ENCODE data around the gene TCF20. TPM values are rescaled to one million over a fixed set of nuclear protein-coding genes. Genes with fewer than 3 reads are reported as not detected.

Gene TCF20
- total RNA-seq, 4 donors from 2014 or later: 47.6 to 82.4 (median 68.7) TPM

DNA sequence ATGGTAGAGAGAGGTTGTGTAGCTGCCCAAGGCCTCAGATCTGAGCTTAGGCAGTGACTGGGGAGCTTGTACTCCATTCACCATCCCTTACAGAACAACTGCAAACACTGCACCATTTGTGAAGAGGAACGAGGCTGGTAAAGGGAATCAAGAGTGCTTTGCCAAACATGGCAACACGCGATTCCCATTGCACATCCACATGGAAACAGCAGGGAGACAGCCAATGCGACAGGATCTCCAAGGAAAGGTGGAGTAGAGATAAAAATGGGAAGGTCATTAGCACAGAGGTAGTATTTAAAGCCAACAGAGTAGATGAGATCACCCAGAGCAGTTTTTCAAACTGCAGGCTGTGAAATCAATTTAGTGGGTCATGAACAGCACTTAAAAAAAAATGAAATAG, 42.0 kb downstream of the TCF20 start:
- intact Hi-C loops (cut with DNase I): no loop called here
- DNase-seq: no peak
- WGBS, 2 donors: 80 to 91% methylated on average over 4 of the region's 4 CpGs
- no peak overlapping the region for H3K4me3 ChIP-seq (replicated peaks in 1 of 3)
- H3K27me3 ChIP-seq: no peaks in the 10 kb centered on the region
- no peaks in the 10 kb centered on the region for H3K9me3 ChIP-seq
- TF ChIP-seq, protein P1, sequence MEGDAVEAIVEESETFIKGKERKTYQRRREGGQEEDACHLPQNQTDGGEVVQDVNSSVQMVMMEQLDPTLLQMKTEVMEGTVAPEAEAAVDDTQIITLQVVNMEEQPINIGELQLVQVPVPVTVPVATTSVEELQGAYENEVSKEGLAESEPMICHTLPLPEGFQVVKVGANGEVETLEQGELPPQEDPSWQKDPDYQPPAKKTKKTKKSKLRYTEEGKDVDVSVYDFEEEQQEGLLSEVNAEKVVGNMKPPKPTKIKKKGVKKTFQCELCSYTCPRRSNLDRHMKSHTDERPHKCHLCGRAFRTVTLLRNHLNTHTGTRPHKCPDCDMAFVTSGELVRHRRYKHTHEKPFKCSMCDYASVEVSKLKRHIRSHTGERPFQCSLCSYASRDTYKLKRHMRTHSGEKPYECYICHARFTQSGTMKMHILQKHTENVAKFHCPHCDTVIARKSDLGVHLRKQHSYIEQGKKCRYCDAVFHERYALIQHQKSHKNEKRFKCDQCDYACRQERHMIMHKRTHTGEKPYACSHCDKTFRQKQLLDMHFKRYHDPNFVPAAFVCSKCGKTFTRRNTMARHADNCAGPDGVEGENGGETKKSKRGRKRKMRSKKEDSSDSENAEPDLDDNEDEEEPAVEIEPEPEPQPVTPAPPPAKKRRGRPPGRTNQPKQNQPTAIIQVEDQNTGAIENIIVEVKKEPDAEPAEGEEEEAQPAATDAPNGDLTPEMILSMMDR (IDR thresholded peaks at IDR 0.05): no peak
- peaks cover 18 to 36% of the 10 kb centered on the region in 2 donors for H3K4me1 ChIP-seq
- no peak overlapping the region for H3K27ac ChIP-seq
- H3K36me3 ChIP-seq: no peaks in the 10 kb centered on the region

DNA sequence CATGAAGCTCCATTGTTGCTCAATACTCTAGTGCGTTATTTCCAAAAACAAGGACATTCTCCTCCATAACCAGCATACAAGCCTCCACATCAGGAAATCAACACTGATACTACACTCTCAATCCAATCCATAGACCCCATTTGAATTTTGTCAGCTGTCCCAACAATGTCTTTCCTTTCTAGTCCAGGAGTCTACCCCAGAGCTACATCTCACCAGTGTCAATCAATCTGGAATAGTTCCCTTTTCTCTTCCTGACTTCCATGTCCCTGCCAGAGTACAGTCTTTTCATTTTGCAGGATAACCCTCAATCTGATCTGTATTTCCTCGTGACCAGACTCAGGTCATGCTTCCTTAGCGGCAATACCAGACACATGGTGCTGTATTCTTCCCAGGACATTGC, 43.0 kb downstream of the TCF20 start:
- intact Hi-C loops (cut with DNase I): no loop called here
- H3K27me3 ChIP-seq: no peaks in the 10 kb centered on the region
- H3K36me3 ChIP-seq: no peaks in the 10 kb centered on the region
- H3K4me1 ChIP-seq: peaks cover 17 to 36% of the 10 kb centered on the region in 2 donors
- H3K9me3 ChIP-seq: no peaks in the 10 kb centered on the region
- 94% methylated on average over 3 of the region's 3 CpGs for WGBS, 2 donors
- TF ChIP-seq POLR2A (IDR thresholded peaks at IDR 0.05): no peak
- TF ChIP-seq, protein P1 (IDR thresholded peaks at IDR 0.05): no peak
- DNase-seq: no peak
- no peak overlapping the region for H3K4me3 ChIP-seq (replicated peaks in 1 of 3)
- no peak overlapping the region for H3K27ac ChIP-seq

DNA sequence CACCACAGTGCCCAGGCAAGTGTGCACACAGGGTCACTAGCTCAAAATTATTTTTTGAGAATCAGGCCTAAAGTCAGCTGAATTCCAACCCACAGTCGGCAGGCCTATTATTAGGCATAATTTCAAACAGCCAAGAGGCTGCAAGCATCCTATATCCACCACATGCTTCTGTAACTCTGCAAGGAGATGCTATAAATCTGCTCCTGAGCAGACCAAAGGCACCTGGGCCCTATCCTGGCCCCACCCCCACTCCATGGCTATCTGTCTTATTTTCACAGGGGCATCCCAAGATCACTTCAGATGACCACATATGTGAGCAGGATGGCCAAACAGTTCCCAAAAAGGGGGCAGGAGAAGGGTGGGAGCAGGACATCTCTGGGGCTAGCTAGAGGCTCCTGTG, 44.6 kb downstream of the TCF20 start:
- intact Hi-C loops (cut with DNase I): no loop called here
- no peaks in the 10 kb centered on the region for H3K9me3 ChIP-seq
- H3K27me3 ChIP-seq: no peaks in the 10 kb centered on the region
- peaks cover 17 to 42% of the 10 kb centered on the region in 2 donors for H3K4me1 ChIP-seq
- no peak for TF ChIP-seq POLR2A (IDR thresholded peaks at IDR 0.05)
- TF ChIP-seq, protein P1 (IDR thresholded peaks at IDR 0.05): no peak
- H3K4me3 ChIP-seq (replicated peaks in 1 of 3): no peak overlapping the region
- 57 to 92% methylated on average over 1 of the region's 1 CpG for WGBS, 2 donors
- no peak for DNase-seq
- H3K36me3 ChIP-seq: no peaks in the 10 kb centered on the region
- H3K27ac ChIP-seq: no peak overlapping the region

DNA sequence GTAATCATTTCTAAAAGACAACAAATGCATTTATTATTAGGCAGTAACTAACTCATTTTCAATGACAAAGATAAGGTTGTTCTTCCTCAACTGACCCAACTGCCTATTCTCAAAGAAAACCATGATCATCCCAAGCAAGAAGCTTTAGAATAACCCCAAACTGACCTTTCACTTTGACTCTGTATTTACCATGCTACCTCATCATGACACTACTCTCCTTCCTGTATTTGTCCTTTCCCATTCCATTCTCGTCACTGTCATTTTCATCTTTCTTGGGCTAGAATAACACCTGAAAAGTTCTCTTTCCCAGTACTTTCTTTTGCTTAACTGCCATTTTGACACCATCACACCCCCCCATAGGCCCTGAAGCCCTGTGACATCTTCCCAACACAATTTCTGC, 48.3 kb downstream of the TCF20 start:
- no peak for DNase-seq
- intact Hi-C loops (cut with DNase I): no loop called here
- Histone ChIP-seq H3K27me3 (no peaks in the 10 kb centered on the region), H3K36me3 (no peaks in the 10 kb centered on the region), H3K4me1 (peaks cover 0 to 12% of the 10 kb centered on the region in 2 donors), H3K9me3 (no peaks in the 10 kb centered on the region), H3K27ac (no peak overlapping the region), H3K4me3 (replicated peaks in 1 of 3) (no peak overlapping the region)
- whole genome bisulfite sequencing, 2 donors: 91 to 95% methylated on average over 1 of the region's 1 CpG
- TF ChIP-seq, protein P1 (IDR thresholded peaks at IDR 0.05): no peak
- TF ChIP-seq POLR2A (IDR thresholded peaks at IDR 0.05): no peak

Other genes with a start within 250 kb of the TCF20 start
- 10 to 100 TPM; 36.8 to 40.9 (median 38.0) TPM for gene NAGA, start 199.8 kb downstream of the TCF20 start, total RNA-seq
- 10 to 100 TPM in 1 of 4 donors, 1 to 10 TPM in 3; 5.5 to 13.7 (median 7.3) TPM for gene PHETA2, start 196.4 kb downstream of the TCF20 start, total RNA-seq
- 10 to 100 TPM; 18.7 to 30.2 (median 22.0) TPM for gene SMDT1, start 191.0 kb downstream of the TCF20 start, total RNA-seq
- gene NDUFA6, start 179.9 kb downstream of the TCF20 start, total RNA-seq: 10 to 100 TPM; 32.9 to 85.6 (median 73.4) TPM
- gene CYP2D6, start 139.8 kb downstream of the TCF20 start, total RNA-seq: 1 to 10 TPM in 2 of 4 donors, under 1 TPM in 2; 0.73 to 2.7 (median 1.6) TPM
- gene NFAM1, start 161.8 kb upstream of the TCF20 start, total RNA-seq: 1 to 10 TPM in 3 of 4 donors, under 1 TPM in 1; 0.89 to 1.4 (median 1.2) TPM
- 10 to 100 TPM; 20.2 to 27.8 (median 26.8) TPM for gene RRP7A, start 249.1 kb upstream of the TCF20 start, total RNA-seq